LNCaP clone FGC (cell line): ENCODE results near the gene UBE2U.

Experiments used
- DNase-seq: peaks from one replicate; pipeline ENCODE4 v3.0.0-alpha.2; 2011; ENCODE audit warnings: low read depth
- H3K4me3 ChIP-seq: 2 replicates; pipeline ENCODE4 v1.5.1; 2011; ENCODE audit warnings: mild to moderate bottlenecking, low read depth, low read length, control low read depth
- TF ChIP-seq, protein P1 (sequence below): IDR thresholded peaks from 2 replicates; pipeline ENCODE4 v1.5.1; 2012; ENCODE audit warnings: mild to moderate bottlenecking; ENCODE audit not compliant: control insufficient read depth, insufficient read depth; ENCODE audit errors: extremely low read depth

The UBE2U gene

GRCh38 chr1:64186138-64186897, 17.1 kb upstream of the UBE2U start:
- TF ChIP-seq, protein P1, sequence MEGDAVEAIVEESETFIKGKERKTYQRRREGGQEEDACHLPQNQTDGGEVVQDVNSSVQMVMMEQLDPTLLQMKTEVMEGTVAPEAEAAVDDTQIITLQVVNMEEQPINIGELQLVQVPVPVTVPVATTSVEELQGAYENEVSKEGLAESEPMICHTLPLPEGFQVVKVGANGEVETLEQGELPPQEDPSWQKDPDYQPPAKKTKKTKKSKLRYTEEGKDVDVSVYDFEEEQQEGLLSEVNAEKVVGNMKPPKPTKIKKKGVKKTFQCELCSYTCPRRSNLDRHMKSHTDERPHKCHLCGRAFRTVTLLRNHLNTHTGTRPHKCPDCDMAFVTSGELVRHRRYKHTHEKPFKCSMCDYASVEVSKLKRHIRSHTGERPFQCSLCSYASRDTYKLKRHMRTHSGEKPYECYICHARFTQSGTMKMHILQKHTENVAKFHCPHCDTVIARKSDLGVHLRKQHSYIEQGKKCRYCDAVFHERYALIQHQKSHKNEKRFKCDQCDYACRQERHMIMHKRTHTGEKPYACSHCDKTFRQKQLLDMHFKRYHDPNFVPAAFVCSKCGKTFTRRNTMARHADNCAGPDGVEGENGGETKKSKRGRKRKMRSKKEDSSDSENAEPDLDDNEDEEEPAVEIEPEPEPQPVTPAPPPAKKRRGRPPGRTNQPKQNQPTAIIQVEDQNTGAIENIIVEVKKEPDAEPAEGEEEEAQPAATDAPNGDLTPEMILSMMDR = no peak
- no peak for DNase-seq
- no peak overlapping the region for H3K4me3 ChIP-seq

- no peak for DNase-seq
- H3K4me3 ChIP-seq = no peak overlapping the region
- TF ChIP-seq, protein P1 = no peak
Measured at GRCh38 chr1:64186898-64187280, 16.5 kb upstream of the UBE2U start.

DNA sequence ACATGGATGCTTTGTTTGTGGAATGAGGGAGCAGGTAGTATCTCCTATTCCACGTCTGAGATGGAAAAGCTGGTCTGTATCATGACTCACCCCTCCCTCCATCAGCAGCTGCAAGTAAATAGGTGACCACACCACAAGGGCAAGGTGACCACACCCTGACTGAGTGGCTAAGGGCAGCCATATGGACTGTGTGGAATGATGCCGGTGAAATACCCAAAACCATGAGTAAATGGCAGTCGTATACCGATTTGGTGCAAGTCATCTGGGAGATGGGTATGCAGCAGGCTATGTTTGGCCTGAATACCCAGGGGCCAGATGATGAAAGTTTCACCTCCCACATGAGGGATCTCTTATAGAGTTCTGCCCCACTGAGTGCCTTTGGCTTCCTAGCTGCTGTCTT, 15.8 kb upstream of the UBE2U start:
- no peak for DNase-seq
- no peak overlapping the region for H3K4me3 ChIP-seq
- TF ChIP-seq, protein P1 = no peak

DNA sequence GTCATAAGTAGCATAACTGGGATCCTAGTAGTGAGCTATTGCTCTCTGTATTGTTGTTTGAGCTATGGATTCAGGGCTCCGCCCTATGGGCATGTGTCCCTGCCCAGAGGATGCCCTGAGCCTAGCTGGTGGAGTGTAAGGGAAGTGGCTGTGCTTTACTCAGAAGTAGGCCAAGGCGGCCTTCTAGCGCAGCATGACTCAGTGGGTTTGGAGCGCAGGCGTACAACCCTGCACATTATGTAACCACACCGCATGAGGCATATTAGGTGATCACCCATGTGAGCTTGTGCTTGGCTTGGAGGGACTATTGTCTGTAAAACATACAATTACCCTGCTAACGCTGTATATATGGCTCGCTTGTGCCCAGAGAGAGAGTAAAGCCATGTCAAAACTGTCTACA, 11.1 kb upstream of the UBE2U start:
- no peak overlapping the region for H3K4me3 ChIP-seq
- no peak for DNase-seq
- TF ChIP-seq, protein P1 = no peak

- DNase-seq = no peak
- no peak overlapping the region for H3K4me3 ChIP-seq
- TF ChIP-seq, protein P1 = no peak
Measured at GRCh38 chr1:64194168-64195080, 9.0 kb upstream of the UBE2U start.

GRCh38 chr1:64195081-64195395, 8.4 kb upstream of the UBE2U start:
- no peak overlapping the region for H3K4me3 ChIP-seq
- no peak for DNase-seq
- TF ChIP-seq, protein P1 = no peak
